Activated CD8-positive, alpha-beta memory T cell treated with anti-CD3 and anti-CD28 coated beads, Interleukin-2, amount 50 U/mL, for 48 hours (primary cell): ENCODE measurements around the gene NLGN1.

Experiments
- DNase-seq: peaks from one replicate; pipeline ENCODE4 v3.0.0-alpha.2; 2020

NLGN1 gene

GRCh38 chr3:173923204-173923603, 525.7 kb downstream of the NLGN1 start:
- no peak for DNase-seq

GRCh38 chr3:173930251-173930650, 532.7 kb downstream of the NLGN1 start:
- no peak for DNase-seq

GRCh38 chr3:173932624-173933023, 535.1 kb downstream of the NLGN1 start:
- no peak for DNase-seq

- DNase-seq = no peak
Measured at GRCh38 chr3:173933113-173933512, 535.6 kb downstream of the NLGN1 start.

GRCh38 chr3:173936316-173936715, 538.8 kb downstream of the NLGN1 start:
- no peak for DNase-seq

- no peak for DNase-seq
Measured at GRCh38 chr3:173938159-173938558, 540.6 kb downstream of the NLGN1 start.

- no peak for DNase-seq
Measured at GRCh38 chr3:173938616-173939015, 541.1 kb downstream of the NLGN1 start.

- DNase-seq = no peak
Measured at GRCh38 chr3:173939331-173939730, 541.8 kb downstream of the NLGN1 start.

- no peak for DNase-seq
Measured at GRCh38 chr3:173943264-173943663, 545.7 kb downstream of the NLGN1 start.

GRCh38 chr3:173945170-173945569, 547.6 kb downstream of the NLGN1 start:
- DNase-seq = no peak

- DNase-seq = no peak
Measured at GRCh38 chr3:173945806-173946205, 548.3 kb downstream of the NLGN1 start.

GRCh38 chr3:173954647-173955046, 557.1 kb downstream of the NLGN1 start:
- DNase-seq = no peak

GRCh38 chr3:173957646-173958045, 560.1 kb downstream of the NLGN1 start:
- no peak for DNase-seq

GRCh38 chr3:173958805-173959204, 561.3 kb downstream of the NLGN1 start:
- no peak for DNase-seq

- DNase-seq = no peak
Measured at GRCh38 chr3:173970281-173970680, 572.7 kb downstream of the NLGN1 start.

- DNase-seq = no peak
Measured at GRCh38 chr3:173976281-173976680, 578.7 kb downstream of the NLGN1 start.

- DNase-seq = no peak
Measured at GRCh38 chr3:173977747-173978146, 580.2 kb downstream of the NLGN1 start.

GRCh38 chr3:173983343-173983742, 585.8 kb downstream of the NLGN1 start:
- no peak for DNase-seq

- DNase-seq = no peak
Measured at GRCh38 chr3:173986861-173987410, 589.4 kb downstream of the NLGN1 start.

- no peak for DNase-seq
Measured at GRCh38 chr3:173988909-173989308, 591.4 kb downstream of the NLGN1 start.

GRCh38 chr3:173992416-173992815, 594.9 kb downstream of the NLGN1 start:
- no peak for DNase-seq

GRCh38 chr3:173993299-173993698, 595.8 kb downstream of the NLGN1 start:
- no peak for DNase-seq

- no peak for DNase-seq
Measured at GRCh38 chr3:174000675-174001074, 603.1 kb downstream of the NLGN1 start.

GRCh38 chr3:174002543-174002942, 605.0 kb downstream of the NLGN1 start:
- DNase-seq = no peak

GRCh38 chr3:174010907-174011306, 613.4 kb downstream of the NLGN1 start:
- no peak for DNase-seq

- DNase-seq = no peak
Measured at GRCh38 chr3:174016186-174016585, 618.6 kb downstream of the NLGN1 start.
